B cell (primary cell): ENCODE data around the gene PRLH. TPM values are rescaled to one million over a fixed set of nuclear protein-coding genes. Genes with fewer than 3 reads are reported as not detected.

Experiments used
- ATAC-seq: fragments of 200-7000 bp; cut with Tn5 transposase; one replicate; pipeline ENCODE4 v1.10.0; 2021; ENCODE audit warnings: low read depth, mild to moderate bottlenecking, moderate number of reproducible peaks, moderate library complexity
- CTCF ChIA-PET: fragments of 350-600 bp; sonication (Branson Sonifier 250); formaldehyde crosslinking; loops from one replicate; lab custom pipeline; 2021; ENCODE audit warnings: antibody characterized with exemption, inconsistent platforms; lab: Charles Lee
- POLR2A ChIA-PET: fragments of 350-600 bp; sonication (Branson Sonifier 250); formaldehyde crosslinking; loops from one replicate; lab custom pipeline; 2021; ENCODE audit warnings: antibody characterized with exemption; lab: Charles Lee
- DNase-seq: peaks from one replicate; pipeline ENCODE4 v3.0.0; 2013
- H2AFZ ChIP-seq: 2 replicates; pipeline ENCODE4 v1.6.1; 2012; ENCODE audit warnings: mild to moderate bottlenecking, low read depth, low read length; ENCODE audit not compliant: insufficient read depth, poor library complexity, severe bottlenecking
- H3K27ac ChIP-seq, 2 donors: 1 replicate in 1 of 2; 2 replicates in 1 of 2; pipeline ENCODE4 v1.5.1; 2012 to 2013; ENCODE audit warnings: low read length in 2 of 2, mild to moderate bottlenecking in 2 of 2, moderate library complexity in 1 of 2
- H3K27me3 ChIP-seq, 4 experiments: fragments of 200-600 bp in 1 of 4; sonication (generic) in 1 of 4; replicated peaks in 1 of 4; 1 replicate in 2 of 4; 2 replicates in 2 of 4; pipeline versions ENCODE4 v1.6.1 to v1.7.0; 2013 to 2016; ENCODE audit warnings: low read length in 3 of 4, mild to moderate bottlenecking in 2 of 4, mixed read lengths in 1 of 4, moderate library complexity in 1 of 4; ENCODE audit not compliant: insufficient read depth in 4 of 4, control insufficient read depth in 3 of 4; ENCODE audit errors: control extremely low read depth in 1 of 4
- H3K36me3 ChIP-seq, 2 experiments: replicated peaks in 1 of 2; 1 replicate in 1 of 2; 2 replicates in 1 of 2; pipeline versions ENCODE4 v1.6.1 to v1.7.1; 2013; ENCODE audit warnings: low read length in 1 of 2; ENCODE audit not compliant: insufficient read depth in 2 of 2, control insufficient read depth in 1 of 2; ENCODE audit errors: control extremely low read depth in 1 of 2, extremely low read depth in 1 of 2
- H3K4me1 ChIP-seq, 2 donors: fragments of 200-600 bp in 1 of 2; sonication (generic) in 1 of 2; 1 replicate in 1 of 2; 2 replicates in 1 of 2; pipeline versions ENCODE4 v1.5.1 to v1.6.1; 2013 to 2017; ENCODE audit warnings: low read length in 2 of 2; ENCODE audit not compliant: control insufficient read depth in 2 of 2, insufficient read depth in 2 of 2
- H3K4me2 ChIP-seq: replicated peaks from 2 replicates; pipeline ENCODE3; 2012; ENCODE audit warnings: mild to moderate bottlenecking, low read depth, low read length; ENCODE audit not compliant: poor library complexity, severe bottlenecking
- H3K4me3 ChIP-seq, 5 experiments: fragments of 200-600 bp in 1 of 5; sonication (generic) in 1 of 5; 1 replicate in 3 of 5; 2 replicates in 2 of 5; pipeline versions ENCODE4 v1.5.1 to v1.7.0; 2011 to 2016; ENCODE audit warnings: low read length in 4 of 5, mild to moderate bottlenecking in 4 of 5, low read depth in 2 of 5, control low read depth in 1 of 5, moderate library complexity in 1 of 5; ENCODE audit not compliant: insufficient read depth in 1 of 5; ENCODE audit errors: control extremely low read depth in 1 of 5, extremely low read depth in 1 of 5
- H3K79me2 ChIP-seq: fragments of 200-600 bp; sonication (generic); one replicate; pipeline ENCODE4 v1.6.0; 2016; ENCODE audit warnings: low read length; ENCODE audit not compliant: control insufficient read depth, insufficient read depth
- H3K9ac ChIP-seq: fragments of 200-600 bp; sonication (generic); 2 replicates; pipeline ENCODE4 v1.6.1; 2017; ENCODE audit warnings: mild to moderate bottlenecking, low read length, moderate library complexity
- H3K9me3 ChIP-seq, 3 donors: one replicate each; pipeline versions ENCODE4 v1.6.1 to v1.7.1; 2013; ENCODE audit warnings: low read length in 2 of 3; ENCODE audit not compliant: control insufficient read depth in 2 of 3, insufficient read depth in 1 of 3; ENCODE audit errors: control extremely low read depth in 1 of 3
- H4K20me1 ChIP-seq: 2 replicates; pipeline ENCODE4 v1.6.0; 2012; ENCODE audit warnings: mild to moderate bottlenecking, low read length; ENCODE audit not compliant: insufficient read depth, control insufficient read depth, poor library complexity, severe bottlenecking
- H3K27ac Mint-ChIP-seq: one replicate; pipeline ENCODE4 v1.8.0; 2021; ENCODE audit warnings: mixed read lengths
- H3K27me3 Mint-ChIP-seq: one replicate; pipeline ENCODE4 v1.8.0; 2021; ENCODE audit warnings: mixed read lengths
- H3K4me1 Mint-ChIP-seq: one replicate; pipeline ENCODE4 v1.8.0; 2021; ENCODE audit warnings: mixed read lengths
- H3K4me3 Mint-ChIP-seq: one replicate; pipeline ENCODE4 v1.8.0; 2021; ENCODE audit warnings: mixed read lengths
- H3K9me3 Mint-ChIP-seq: one replicate; pipeline ENCODE4 v1.8.0; 2022; ENCODE audit warnings: mixed read lengths; ENCODE audit not compliant: insufficient read depth
- CTCF ChIP-seq: fragments of 200-600 bp; IDR thresholded peaks from one replicate; pipeline ENCODE4 v1.8.0; 2022; ENCODE audit warnings: antibody characterized with exemption, mild to moderate bottlenecking
- EZH2 ChIP-seq: IDR thresholded peaks from 2 replicates; pipeline ENCODE4 v1.6.1; 2012; ENCODE audit warnings: borderline replicate concordance, low read depth, mild to moderate bottlenecking, moderate library complexity, low read length; ENCODE audit not compliant: insufficient read depth, poor library complexity, severe bottlenecking
- WGBS: methylation state at CpG from one replicate; pipeline ENCODE4 v1.1.5; 2013; ENCODE audit warnings: missing lambda C conversion rate; ENCODE audit not compliant: insufficient coverage; 5-methylcytosine and 5-hydroxymethylcytosine counted together
- intact Hi-C: fragments of 100-400 bp; cut with micrococcal nuclease; formaldehyde crosslinking; loops from one replicate; pipeline ENCODE4 v1.10.0; 2022
- polyA minus RNA-seq: library from RNA; depleted of rRNA, polyadenylated mRNA; stranded (reverse); fragments of >200 nt; gene quantifications from 2 replicates; pipeline ENCODE4 v1.2.3, GENCODE V29; 2012
- polyA plus RNA-seq: library from polyadenylated mRNA; depleted of rRNA; stranded (reverse); fragments of >200 nt; gene quantifications from 2 replicates; pipeline ENCODE4 v1.2.3, GENCODE V29; 2012
- total RNA-seq, 2 donors: library from RNA; stranded (reverse); fragments of 120-200 nt in 1 of 2; gene quantifications; 1 replicate in 1 of 2; 2 replicates in 1 of 2; pipeline versions ENCODE4 v1.2.3 to v1.2.4, GENCODE V29; 2013 to 2022

PRLH gene
- total RNA-seq (not detected in 2 replicates), polyA plus RNA-seq (not detected in 2 replicates), polyA minus RNA-seq (not detected in 2 replicates)
- not detected for total RNA-seq (2013)

GRCh38 chr2:237566401-237567235, at the start of gene PRLH:
Gene PRLH (plus strand): TSS chr2:237566574. CDS start chr2:237566574, 0 bp downstream.
- Mint-ChIP-seq H3K4me1 (peaks cover under 1% of the 10 kb centered on the region), H3K9me3 (peaks cover 4% of the 10 kb centered on the region), H3K27ac (no peak within 1 kb of the TSS), H3K4me3 (no peak within 1 kb of the TSS), H3K27me3 (peaks cover 16% of the 10 kb centered on the region)
- Histone ChIP-seq H3K9me3 (peaks cover 0 to 11% (median 3%) of the 10 kb centered on the region in 3 donors), H3K27ac (no peak within 1 kb of the TSS), H3K4me3 (no peak within 1 kb of the TSS), H3K4me2 (no peak within 1 kb of the TSS), H3K79me2 (no peaks in the 10 kb centered on the region), H2AFZ (no peak within 1 kb of the TSS), H4K20me1 (no peaks in the 10 kb centered on the region), H3K4me1 (peaks cover 0 to under 1% of the 10 kb centered on the region in 2 donors), H3K9ac (no peak within 1 kb of the TSS), H3K27me3 (peaks cover 0 to 13% (median 2%) of the 10 kb centered on the region in 4 experiments), H3K36me3 (no peaks in the 10 kb centered on the region)
- no peak for DNase-seq
- 80% methylated on average over 27 of the region's 32 CpGs for WGBS
- no peak for ATAC-seq
- intact Hi-C loops = no loop called here
- no peak for TF ChIP-seq EZH2
- no peak for TF ChIP-seq CTCF
- POLR2A ChIA-PET = no interaction called here
- CTCF ChIA-PET = interaction anchor here (0.8 to 1.2 kb wide), 2 partner anchors 10 to 54 kb away, joined by 3 read pairs; no protein-coding TSS in a partner anchor

GRCh38 chr2:237517163-237517562, 49.2 kb upstream of the PRLH start:
- intact Hi-C loops = no loop called here

More at GRCh38 chr2:237517163-237517562, 49.2 kb upstream of the PRLH start:
- no peak overlapping the region for H3K4me3 ChIP-seq
- ATAC-seq = no peak
- no peaks in the 10 kb centered on the region for H3K9me3 Mint-ChIP-seq
- no peak overlapping the region for H3K4me2 ChIP-seq
- peaks cover 4% of the 10 kb centered on the region for H3K27me3 Mint-ChIP-seq
- H2AFZ ChIP-seq = no peak overlapping the region
- POLR2A ChIA-PET = no interaction called here
- no peaks in the 10 kb centered on the region for H4K20me1 ChIP-seq
- H3K9ac ChIP-seq = no peak overlapping the region
- TF ChIP-seq CTCF (no peak), EZH2 (no peak)
- no peaks in the 10 kb centered on the region for H3K9me3 ChIP-seq
- 94% methylated on average over 4 of the region's 4 CpGs for WGBS
- no peaks in the 10 kb centered on the region for H3K79me2 ChIP-seq
- H3K36me3 ChIP-seq = no peaks in the 10 kb centered on the region
- H3K27ac ChIP-seq = no peak overlapping the region
- no peaks in the 10 kb centered on the region for H3K4me1 ChIP-seq
- no peak overlapping the region for H3K27ac Mint-ChIP-seq
- no peak overlapping the region for H3K4me3 Mint-ChIP-seq
- CTCF ChIA-PET = no interaction called here
- no peaks in the 10 kb centered on the region for H3K4me1 Mint-ChIP-seq
- DNase-seq = no peak
- H3K27me3 ChIP-seq = no peaks in the 10 kb centered on the region
